ENCODE data around the gene FAM3D.

The FAM3D gene

DNA sequence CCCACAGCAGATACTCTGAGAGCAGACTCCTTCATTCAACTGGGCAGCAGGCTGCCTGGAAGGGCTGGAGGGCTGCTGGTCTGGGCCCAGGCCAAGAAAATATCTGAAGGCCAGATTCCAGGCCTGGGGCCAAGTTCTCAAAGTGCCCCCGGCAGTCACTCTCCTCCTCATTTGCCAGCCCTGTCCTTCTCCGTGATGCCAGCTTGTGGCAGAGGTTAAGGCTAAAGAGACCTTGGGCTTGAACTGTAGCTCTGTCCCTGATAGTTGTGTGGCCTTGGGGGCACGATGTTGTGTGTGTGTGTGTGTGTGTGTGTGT lies 39.0 kb downstream of the FAM3D start:
- no peak for DNase-seq (ENCODE audit: low read depth in 2 of 2)

DNA sequence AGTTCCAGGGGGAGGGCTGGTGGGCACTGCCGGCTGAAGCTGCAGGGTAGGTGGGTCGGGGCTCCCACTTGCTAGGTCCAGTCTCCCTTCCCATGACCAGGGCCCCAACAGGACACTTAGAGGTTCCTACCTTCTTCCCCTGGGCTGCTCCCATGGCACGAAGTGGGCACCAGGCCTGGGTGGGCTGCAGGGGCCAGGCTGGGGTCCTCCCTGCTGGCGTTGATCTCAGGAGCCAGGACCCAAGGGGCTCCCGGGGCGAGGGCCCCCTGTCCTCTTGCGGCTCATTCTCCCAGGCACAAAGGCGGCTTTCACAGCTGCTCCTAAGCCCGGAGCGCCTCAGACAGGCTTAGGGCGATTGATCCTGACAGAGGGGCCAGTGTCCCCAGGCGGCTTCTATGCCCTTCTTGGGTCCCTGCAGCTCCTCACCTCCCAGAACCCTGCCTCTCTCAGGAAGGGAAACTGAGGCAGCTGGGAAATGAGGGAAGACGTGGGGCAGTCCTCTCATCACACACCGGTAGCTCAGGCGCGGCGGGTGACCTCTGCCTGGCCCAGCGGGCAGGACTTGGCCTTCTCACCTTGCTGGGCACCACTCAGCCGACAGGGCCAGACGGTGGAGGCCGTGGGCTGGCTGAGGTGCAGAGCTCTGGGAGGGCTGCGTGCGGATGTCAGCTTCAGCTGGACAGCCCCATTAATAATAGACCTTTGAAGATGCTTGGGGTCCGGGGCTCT lies 39.6 kb downstream of the FAM3D start:
- DNase-seq (ENCODE audit: low read depth in 2 of 2): no peak

DNA sequence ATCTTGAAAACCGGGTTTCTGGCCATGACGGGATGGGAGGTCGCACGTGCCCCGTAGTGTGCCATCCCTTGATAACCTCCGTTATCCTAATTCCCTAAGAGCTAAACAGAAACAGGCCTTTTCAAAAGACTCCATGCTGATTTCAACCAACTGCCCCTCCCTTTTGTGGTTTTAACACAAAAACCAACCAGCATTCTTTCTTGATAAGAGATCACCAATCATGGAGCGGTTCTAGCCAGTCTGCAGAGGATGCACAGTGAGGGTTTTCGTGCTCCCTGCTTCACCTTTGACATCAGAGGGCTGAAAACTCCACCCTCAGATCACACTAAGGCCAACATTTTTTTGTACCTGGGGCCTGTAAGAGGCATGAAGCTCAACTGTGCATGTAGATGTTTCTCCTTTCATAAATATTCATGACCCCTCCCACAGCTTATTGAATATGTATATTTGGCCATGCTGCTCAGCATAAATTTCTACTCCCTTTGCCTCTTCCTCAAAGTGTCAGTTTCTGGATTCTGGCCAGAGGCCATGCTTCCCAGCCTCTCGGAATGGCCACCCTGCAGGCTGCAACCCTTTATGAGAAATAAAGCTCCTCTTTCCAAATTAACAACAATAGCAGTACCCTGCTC lies 41.3 kb downstream of the FAM3D start:
- DNase-seq (ENCODE audit: low read depth in 2 of 2): no peak

DNA sequence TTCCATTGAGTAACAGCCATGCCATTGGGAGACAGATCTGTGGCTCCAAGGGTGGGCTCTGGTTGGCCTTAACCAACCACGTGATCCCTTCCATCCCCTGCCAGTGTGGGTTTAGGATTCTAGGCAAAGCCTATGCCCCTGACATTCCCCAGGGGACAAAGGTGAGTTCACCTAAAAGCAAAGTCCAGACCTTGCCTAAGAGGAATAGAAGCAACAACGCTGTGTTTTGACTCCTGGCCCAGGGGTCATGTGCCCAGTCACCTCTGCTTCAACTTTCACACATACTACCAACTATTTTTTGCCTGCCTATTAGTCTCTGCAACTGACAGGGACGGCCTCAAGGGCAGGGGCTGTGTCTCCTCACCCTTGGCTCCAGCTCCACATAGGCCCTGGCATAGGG lies 42.0 kb downstream of the FAM3D start:
- DNase-seq (ENCODE audit: low read depth in 2 of 2): no peak

DNA sequence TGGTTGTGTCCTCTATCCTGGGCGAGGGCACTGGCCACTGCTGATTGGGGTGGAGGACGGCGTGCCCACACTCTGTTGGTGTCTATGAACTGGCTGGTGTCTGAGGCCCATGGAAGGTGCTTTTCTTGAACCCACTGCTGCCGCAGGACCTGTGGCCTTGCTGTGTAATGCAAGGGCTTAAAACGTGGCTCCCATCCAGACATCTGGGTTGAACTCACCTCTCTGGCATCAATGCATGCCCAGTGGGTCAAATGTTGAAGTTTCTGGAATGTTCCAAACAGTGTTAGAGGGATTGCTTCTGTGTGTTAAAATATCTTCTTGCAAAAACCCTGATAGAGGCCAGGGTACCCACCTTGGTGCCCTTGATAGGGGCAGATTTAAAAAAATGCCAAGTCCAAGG lies 42.6 kb downstream of the FAM3D start:
- no peak for DNase-seq (ENCODE audit: low read depth in 2 of 2)

DNA sequence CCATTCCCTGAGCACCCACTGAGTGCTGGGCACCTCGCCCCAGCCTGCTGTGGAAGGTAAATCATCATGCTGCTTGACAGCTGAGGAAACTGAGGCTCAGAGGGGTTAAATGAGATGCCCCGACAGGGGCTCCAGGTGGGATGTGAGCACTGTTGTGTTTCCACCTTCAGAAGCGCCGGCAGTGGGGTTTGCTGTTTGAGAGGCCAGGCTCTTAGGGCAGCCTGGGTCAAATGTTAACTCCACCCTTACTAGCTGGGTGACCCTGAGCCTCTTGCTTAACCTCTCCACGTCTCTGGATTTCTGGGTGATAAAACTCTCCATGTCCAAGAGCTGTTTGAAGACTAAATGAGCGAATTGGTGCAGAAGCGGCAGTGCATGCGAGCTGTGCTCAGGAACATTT lies 43.1 kb downstream of the FAM3D start:
- DNase-seq (ENCODE audit: low read depth in 2 of 2): no peak

DNA sequence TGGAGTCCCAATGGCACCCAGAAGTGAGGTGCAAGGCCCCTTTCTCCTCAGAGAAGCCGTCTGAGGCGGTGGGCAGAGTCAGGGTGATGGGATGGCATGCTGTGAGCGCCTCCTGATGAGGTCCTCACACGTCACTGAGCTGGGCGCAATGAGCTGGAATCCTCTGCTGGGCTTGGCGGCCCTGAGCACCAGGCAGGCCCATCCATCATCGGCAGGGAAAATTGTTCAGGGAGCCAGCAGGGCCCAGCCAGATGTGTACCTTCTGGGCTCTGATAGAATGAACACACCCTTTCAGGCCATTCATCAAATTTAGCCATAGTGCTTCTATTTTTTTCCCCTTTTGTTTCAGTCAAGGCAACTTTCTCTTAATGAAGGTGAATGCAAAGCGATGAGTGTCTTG lies 43.7 kb downstream of the FAM3D start:
- DNase-seq (ENCODE audit: low read depth in 2 of 2): no peak

DNA sequence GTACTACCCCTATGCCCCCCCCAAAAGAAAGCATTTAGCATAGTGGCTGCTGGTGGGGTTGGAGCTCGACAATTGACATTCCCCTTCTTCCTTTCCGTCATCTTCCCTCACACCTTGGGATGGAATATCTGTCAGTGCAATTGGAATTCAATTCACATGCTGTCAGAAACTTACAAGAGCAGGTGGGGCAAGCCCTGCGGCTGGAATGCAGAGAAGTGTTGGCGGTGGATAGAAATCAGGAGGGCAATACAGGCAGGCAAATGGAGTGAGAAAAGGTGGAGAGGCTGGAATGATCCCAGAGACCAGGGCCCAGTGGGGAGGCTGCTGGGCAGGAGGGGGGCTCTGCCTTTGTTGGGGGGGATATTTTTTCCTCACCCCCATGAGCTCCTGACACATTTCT lies 44.1 kb downstream of the FAM3D start:
- no peak for DNase-seq (ENCODE audit: low read depth in 2 of 2)

DNA sequence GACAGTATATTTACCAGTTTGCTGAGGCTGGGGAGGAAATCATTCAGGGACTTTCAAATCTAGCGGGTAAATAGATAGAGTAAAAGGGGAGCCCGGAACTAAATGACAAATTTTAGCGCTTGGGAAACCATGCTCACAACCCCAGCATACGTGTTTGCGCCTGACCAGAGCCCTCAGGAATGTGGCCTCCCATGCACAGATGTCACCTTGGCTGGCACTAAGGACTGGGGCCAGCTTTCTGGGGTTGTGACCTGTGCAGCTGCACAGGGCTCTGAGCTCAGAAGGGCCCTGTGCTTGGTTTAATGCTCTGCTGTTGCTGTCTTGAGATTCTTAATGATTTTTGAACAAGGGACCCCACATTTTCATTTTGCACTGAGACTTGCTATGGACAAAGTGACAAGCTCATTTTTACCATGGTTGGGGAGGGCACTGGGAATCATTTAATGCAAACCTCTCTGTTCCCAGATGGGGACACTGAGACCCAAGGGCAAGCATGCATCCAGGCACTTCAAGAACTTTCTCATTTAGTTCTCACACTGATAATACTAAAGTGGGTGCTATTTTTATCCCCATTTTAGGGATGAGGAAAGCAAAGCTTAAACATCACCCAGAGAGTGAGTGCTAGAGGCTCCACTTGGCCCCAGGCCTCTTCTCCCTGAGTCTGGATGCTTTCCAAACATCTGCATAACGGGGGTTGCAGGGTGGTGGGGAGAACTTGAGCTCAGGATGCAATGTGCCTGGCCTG lies 45.3 kb downstream of the FAM3D start:
- DNase-seq (ENCODE audit: low read depth in 2 of 2): no peak

DNA sequence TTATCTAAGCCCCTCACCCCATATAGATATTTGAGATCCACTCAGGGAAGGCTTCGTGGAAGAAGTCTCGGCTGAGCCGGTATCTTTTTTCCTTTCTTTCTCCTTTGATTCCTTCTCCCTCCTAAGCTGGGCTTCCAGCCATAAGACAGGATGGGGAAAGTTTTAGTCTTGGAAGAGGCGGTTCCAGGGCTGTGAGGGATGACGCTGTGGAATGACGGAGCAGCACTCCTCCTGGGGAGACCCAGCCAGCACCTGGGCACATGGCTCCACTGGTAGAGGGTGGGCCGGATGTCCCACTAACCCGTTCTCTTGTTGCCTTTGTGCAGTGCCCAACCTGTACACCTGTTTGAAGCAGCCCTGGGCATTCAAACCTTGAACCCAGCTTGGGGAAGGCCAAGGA lies 46.2 kb downstream of the FAM3D start:
- DNase-seq (ENCODE audit: low read depth in 2 of 2): no peak

DNA sequence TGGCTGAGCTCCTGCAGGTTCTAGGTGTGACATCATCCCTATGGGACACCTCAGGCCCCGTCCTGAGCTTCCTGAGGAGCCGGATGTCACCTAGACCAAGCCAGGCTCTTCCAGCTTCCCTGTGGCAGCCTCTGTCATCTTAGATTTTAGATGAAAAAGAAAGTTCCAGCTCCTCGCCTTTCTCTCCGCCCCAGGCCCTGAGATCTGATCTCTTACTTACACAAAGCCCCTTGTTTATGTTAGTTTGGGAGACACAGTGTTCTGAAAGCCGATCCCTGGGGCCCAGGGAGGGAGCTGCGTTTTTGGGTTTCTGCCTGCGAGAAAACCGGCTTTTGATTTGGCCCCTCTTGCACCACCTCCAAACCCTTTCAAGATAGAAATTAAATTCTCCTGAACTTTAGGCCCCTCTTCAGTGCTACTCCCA lies 49.2 kb downstream of the FAM3D start:
- DNase-seq (ENCODE audit: low read depth in 2 of 2): no peak

DNA sequence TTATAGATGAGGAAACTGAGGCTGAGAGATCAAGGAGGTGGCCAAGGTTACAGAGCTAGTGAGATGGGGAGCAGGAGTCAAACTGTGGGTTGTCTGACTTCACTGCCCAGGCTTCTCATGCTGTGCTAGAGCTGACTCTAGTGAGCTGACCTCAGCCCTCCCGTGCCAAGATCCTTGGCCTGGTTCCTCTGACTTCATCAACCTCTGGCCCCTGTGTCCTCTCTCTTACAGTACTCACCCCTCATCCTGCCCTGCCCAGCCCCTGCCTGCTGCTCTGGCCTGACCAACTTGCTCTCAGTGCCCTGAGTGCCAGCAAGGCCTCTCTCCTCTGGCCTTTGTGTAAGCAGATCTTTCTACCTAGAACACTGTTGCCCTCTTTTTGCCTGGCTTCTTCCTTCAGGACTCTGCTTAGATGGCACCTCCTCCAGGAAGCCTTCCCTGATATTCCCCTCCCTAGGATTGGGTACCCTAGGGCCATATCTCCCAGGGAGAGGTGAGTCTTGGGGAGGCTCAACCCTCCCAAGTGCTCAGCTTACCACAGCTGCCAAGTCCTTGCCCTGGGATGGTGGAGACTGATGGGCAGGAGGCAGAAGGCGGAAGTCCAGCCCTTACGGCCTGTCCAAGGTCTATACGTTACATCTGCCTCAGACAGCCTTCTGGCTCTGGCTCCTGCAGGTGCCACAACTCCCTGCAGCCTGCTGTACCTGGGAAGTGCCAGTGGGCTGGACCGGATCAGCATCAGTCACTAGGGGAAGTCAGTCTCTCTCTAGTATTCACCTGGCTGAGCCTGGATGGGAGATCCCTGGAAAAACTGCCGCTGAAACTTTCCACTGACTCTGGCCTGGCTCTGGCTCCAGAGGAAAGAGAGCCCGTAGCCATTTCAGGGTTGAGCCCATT lies 53.1 kb downstream of the FAM3D start:
- no peak for DNase-seq (ENCODE audit: low read depth in 2 of 2)

DNA sequence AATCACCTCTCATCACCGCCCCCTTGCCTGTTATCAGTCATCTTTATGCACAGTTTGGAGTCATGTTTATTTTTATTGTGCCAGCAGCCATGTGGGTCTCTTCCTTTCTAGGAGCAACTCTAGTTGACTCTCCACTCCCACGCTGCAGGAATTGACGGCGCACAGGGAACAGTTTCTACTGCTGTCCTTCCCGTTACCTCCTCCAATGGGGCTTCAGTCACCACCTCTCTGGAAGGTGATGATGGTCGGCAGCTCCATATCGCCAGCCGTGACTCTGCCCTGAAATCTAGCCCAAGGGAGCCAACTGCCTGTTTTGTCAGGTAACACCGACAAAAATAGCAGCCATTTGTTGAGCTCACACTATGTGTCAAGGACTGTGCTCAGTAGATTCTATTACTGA lies 53.7 kb downstream of the FAM3D start:
- DNase-seq (ENCODE audit: low read depth in 2 of 2): no peak

DNA sequence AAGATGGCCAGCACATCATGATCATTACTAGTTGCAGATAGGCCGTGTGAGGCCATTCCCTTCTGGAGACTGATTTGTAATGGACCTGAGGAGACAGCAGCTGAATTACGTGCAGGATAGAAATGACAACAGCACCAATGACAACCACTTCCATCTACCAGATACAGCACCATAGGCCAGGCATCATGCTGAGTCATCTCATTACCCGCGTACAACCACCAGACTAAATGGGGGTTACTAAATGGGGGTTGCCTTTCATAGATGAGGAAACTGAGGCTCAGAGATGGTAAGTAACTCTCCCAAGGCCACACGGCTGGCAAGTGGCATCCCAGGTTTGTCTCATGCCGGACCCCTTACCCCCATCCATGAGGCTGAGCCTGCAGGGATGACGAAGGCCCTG lies 56.6 kb downstream of the FAM3D start:
- no peak for DNase-seq (ENCODE audit: low read depth in 2 of 2)

DNA sequence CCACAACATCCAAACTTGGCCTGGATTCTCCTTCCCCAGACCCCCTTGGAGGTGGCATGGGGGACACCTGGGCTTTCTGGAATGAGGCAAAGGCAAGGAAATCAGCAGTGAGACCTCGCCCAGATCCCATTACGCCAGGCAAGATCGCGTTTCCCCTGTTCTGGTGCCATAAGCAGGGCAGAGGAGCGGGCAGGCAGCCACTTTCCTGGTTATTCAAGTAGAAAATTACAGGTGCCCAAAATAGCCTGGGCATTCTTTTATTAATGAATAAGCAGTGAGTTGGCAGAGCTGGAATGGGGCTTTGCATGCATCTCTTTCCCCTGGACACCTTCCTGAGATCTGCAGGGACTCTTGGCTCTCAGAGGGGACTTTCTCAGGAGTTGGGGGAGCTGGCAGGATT lies 57.9 kb downstream of the FAM3D start:
- DNase-seq (ENCODE audit: low read depth in 2 of 2): no peak

DNA sequence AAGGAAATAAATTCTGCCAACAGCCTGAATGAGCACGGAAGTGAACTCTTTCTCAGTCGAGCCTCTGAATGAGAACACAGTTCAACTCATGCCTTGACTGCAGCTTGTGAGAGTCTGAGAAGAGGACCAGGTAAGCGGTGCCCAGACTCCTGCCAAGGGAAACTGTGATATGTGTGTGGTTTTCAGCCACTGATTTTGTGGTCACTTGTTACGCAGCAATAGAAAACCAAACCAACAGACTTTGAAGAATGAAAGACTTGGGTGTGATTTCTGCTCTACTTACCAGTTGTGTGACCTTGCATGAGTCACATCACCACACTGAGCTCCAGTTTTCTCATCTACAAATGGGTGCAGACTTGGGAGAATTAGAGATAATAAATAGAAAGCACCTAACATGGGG lies 58.8 kb downstream of the FAM3D start:
- DNase-seq (ENCODE audit: low read depth in 2 of 2): no peak

DNA sequence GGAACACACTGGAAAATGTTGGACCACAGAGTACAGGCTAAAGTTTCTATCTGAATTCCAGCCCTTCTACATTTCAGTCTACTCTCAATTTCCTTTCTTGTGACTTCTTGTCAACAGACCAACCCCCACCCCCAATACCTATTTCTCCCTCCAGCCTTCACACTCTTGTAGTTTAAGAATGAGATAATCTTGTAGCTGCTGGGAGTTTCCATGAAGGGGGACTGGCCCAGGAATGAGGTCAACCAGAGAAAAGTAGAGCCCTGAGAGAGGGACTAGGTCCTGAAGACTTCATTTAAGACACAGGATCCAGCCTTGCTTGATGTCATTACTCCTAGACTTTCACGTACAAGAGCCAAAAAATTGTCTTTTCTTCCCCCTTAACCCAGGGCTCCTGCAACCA lies 59.9 kb downstream of the FAM3D start:
- no peak for DNase-seq (ENCODE audit: low read depth in 2 of 2)

DNA sequence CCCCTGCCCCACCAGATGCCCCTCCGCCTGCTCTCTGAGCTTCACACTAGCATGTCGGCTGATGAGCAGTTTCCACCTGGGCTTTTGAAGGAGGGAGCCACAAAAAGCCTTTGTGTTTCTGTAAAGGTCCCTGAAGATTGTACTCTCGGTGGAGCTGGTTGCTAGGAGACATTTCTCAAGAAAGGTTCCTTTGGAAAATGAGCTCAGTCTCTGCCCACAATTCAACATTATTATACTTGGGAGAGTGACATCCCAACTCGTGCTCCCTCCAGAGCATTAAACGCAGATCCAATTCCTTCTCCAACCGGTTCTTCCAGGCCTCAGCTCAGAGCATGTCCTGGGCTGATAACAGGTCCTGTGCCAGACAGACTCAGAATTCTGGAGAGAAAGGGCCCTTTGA lies 62.5 kb downstream of the FAM3D start:
- no peak for DNase-seq (ENCODE audit: low read depth in 2 of 2)

DNA sequence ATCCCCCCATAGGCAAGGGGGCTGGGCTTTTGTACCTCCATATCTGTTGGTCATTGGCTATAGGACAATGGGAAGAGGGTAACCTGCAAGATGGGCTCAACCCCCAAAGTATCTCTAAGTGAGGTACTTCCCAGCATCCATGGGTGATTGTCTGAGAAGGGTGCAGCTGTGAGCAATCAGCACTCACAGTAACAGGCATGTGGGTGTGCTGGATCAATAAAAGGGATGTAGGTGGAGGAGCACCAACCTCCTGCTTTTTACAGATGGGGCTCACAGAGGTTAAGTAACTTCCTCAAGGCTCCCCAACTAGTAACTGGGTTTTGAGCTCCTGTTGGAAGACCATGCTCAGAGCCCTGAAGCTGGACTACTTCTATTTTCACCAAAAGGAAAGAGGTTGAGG lies 63.0 kb downstream of the FAM3D start:
- DNase-seq (ENCODE audit: low read depth in 2 of 2): no peak

DNA sequence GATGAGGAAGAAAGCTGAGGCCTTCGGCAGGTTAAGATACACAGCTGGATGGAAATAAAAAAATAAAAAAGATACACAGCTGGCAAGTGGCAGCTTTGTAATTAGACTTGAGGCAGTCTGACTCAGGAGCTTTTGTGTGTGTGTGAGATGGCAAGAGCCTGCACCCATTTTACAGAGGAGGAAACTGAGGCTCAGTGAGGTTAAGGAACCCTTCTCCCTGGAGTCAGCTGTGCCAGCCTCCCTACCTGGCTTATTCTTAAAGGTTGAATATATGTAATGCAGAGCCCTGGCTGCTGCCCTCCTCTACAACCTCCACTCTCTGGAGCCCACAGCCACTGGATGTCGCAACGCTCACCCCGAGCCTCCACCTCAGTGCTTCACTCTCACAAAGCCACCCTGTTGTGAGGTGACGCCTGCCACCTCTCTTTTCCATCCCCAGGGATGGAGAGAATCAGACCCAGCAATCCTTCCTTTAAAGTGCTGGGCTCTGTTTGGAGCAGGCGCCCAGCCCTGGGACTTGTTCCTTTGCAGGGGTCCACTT lies 68.7 kb downstream of the FAM3D start:
- DNase-seq (ENCODE audit: low read depth in 2 of 2): no peak

DNA sequence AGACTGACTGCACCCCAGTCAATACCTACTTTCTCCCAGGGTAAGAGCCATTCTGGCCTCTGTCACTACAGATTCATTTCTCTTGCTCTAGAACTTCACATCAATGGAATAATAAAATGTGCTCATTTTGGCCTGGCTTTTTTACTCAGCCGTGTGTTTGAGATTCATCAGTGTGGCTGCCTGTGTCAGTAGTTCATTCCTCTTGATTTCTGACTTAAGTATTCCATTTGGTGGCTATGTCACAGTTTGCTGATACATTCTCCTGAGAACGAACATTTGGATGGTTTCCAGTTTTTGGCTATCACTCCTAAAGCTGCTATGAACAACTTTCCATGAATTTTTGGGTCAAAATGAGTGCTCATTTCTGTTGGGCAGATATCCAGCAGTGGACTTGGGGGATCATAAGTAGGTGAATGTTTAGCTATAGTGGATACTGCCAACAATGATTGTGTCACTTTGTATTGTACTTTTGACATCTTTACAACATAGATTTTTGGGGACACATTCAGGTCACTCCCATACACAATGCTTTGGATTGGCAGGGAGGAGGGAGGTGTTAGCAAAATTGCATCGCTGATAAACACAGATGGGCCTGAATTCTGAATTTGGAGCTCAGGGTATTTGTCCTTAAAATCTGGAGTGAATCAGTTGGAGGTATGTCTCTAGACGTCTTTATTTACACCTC lies 69.6 kb downstream of the FAM3D start:
- DNase-seq (ENCODE audit: low read depth in 2 of 2): no peak
